RWPE1 (cell line): ENCODE results near the gene ATF7IP2.
"Not testable (repeated sequence)": the region's sequence is repeated elsewhere in the genome, so short reads cannot be mapped to it uniquely, and the experiment has no call there.

Source experiments
- CTCF ChIA-PET: fragments of 350-600 bp; sonication (Branson Sonifier 250); formaldehyde crosslinking; extraction: SDS; loops from one replicate; lab custom pipeline; 2021; lab: Yijun Ruan, JAX
- POLR2A ChIA-PET: fragments of 400-600 bp; formaldehyde crosslinking; extraction: SDS; loops from one replicate; lab custom pipeline; 2020; ENCODE audit warnings: antibody characterized with exemption; ENCODE audit not compliant: low non-redundant PET; lab: Yijun Ruan, JAX
- DNase-seq: peaks from one replicate; pipeline ENCODE4 v3.0.0; 2012; ENCODE audit warnings: low spot score
- H3K27ac ChIP-seq: fragments of 450-650 bp; 2 replicates; pipeline ENCODE4 v1.5.1; 2017
- CTCF ChIP-seq: fragments of 450-650 bp; conservative IDR thresholded peaks from 2 replicates; pipeline ENCODE4 v1.5.1; 2017; ENCODE audit warnings: low read depth, mild to moderate bottlenecking

Gene ATF7IP2

GRCh38 chr16:10385725-10386516 lies at the start of gene ATF7IP2:
TSS of gene ATF7IP2 (plus strand) at chr16:10386061. CDS start at chr16:10430621, 44,560 bp downstream.
- ChIA-PET CTCF (interaction anchor here (0.6 to 0.7 kb wide), 2 partner anchors 16 to 67 kb away, joined by 3 read pairs; no protein-coding TSS in a partner anchor), POLR2A (no interaction called here)
- H3K27ac ChIP-seq, result peak within 1 kb of the TSS; percentile 62
- no peak for TF ChIP-seq CTCF
- peak; percentile 94 for DNase-seq

DNA sequence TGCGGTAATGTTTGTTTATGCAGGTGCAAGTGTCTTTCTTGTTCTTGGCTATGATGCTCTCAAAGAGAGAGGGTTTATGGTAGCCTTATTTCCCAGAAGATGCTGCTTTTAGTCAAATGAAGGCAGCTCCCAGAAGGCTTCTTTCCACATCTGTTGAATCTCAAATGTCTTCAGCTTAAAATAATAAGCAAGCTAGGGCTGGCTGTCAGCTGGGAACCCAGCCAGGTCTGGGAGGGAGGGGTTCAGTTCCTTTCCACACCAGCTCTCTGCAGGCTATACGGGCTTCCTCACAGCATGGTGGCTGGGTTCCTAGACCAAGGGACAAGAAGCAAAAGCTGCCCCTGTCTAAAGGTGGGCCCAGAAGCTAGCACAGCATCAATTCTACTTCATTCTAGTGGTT lies 47.4 kb upstream of the ATF7IP2 start:
- H3K27ac ChIP-seq, result peak overlapping the region; percentile 73
- POLR2A ChIA-PET, result no interaction called here
- no peak for DNase-seq
- CTCF ChIA-PET, result no interaction called here
- TF ChIP-seq CTCF, result no peak

GRCh38 chr16:10339777-10340732 lies 45.8 kb upstream of the ATF7IP2 start:
- peak overlapping the region; percentile 96 for H3K27ac ChIP-seq
- TF ChIP-seq CTCF, result no peak
- CTCF ChIA-PET, result interaction anchor here (0.6 kb wide), 1 partner anchor 74 kb away, joined by 3 read pairs; no protein-coding TSS in a partner anchor
- no peak for DNase-seq
- POLR2A ChIA-PET, result no interaction called here

DNA sequence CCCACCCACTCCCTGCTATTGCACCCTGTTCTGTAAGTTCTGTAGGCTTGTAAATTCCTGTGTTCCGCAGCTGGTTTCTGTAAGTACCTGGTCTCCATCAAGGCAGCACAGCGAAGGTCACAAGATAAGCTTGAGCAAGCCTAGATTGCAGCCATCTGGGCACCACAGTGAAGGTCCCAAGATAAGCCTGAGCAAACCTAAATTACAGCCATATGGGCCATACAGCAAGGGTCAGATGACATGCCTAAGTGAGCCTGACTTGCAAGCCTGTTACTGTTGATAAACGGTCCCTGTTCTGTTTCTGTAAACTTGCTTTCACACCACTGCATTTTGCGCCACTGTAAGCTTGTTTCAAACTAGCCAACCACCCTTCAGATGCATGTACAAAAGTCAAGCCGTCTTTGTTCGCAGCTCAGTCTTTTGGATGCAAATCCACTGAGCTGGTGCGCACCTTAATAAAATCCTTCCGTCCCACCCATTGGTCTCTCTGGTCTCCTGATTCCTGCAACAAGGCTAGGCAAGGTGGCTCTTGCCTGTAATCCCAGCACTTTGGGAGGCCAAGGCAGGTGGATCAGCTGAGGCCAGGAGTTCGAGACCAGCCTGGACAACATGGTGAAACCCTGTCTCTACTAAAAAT lies 42.6 kb upstream of the ATF7IP2 start:
- no peak for DNase-seq
- CTCF ChIA-PET, result no interaction called here

DNA sequence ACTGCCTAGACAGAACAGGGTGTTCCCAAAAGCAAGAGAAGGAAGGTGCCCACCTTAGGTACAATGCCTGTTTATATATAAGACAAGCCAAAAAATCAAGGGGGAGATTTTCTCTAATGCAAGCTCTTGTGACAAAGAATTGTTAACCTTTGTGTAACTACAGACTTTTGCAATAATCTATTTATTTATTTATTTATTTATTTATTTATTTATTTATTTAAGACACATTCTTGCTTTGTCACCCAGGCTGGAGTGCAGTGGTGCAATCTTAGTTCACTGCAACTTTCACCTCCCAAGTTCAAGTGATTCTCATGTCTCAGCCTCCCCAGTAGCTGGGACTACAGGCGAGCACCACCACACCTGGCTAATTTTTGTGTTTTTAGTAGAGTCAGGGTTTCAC lies 41.2 kb upstream of the ATF7IP2 start:
- DNase-seq, H3K27ac ChIP-seq, POLR2A ChIA-PET, CTCF ChIA-PET: not testable (repeated sequence)

More for the DNA sequence above, 42.6 kb upstream of the ATF7IP2 start:
- POLR2A ChIA-PET, result no interaction called here
- H3K27ac ChIP-seq, result peak overlapping the region; percentile 35
- no peak for TF ChIP-seq CTCF

GRCh38 chr16:10345629-10346028 lies 40.2 kb upstream of the ATF7IP2 start:
- POLR2A ChIA-PET, result no interaction called here
- TF ChIP-seq CTCF, result no peak
- no peak for DNase-seq
- H3K27ac ChIP-seq, result no peak overlapping the region
- CTCF ChIA-PET, result no interaction called here
